Measurements from ENCODE around the gene ABHD17A.

GRCh38 chr19:1931445-1931844 lies 46.1 kb upstream of the ABHD17A start:
- TF ChIP-seq CTCF (conservative IDR thresholded peaks at IDR 0.05 in 1 of 2, IDR thresholded peaks at IDR 0.05 in 1 of 2; ENCODE audit: extremely low read depth in 1 of 2, insufficient read depth in 1 of 2, low read depth in 1 of 2, low read length in 2 of 2): no peak
- TF ChIP-seq EZH2 (IDR thresholded peaks at IDR 0.05; ENCODE audit: borderline replicate concordance, low read length): no peak

Measured in mammary epithelial cell (primary cell).